HCT116 (cell line): ENCODE results near the gene KCNIP4. TPM values are rescaled to one million over a fixed set of nuclear protein-coding genes. Genes with fewer than 3 reads are reported as not detected.

Experiments used
- ATAC-seq: fragments of 200-7000 bp; cut with Tn5 transposase; 2 replicates; pipeline ENCODE4 v1.9.1; 2020; ENCODE audit warnings: mild to moderate bottlenecking, moderate library complexity
- BruUV-seq: library from RNA; stranded (reverse); fragments of 400-500 nt; replicated peaks from 2 replicates; lab custom pipeline; 2021; lab: Mats Ljungman, UMichigan
- CTCF ChIA-PET: fragments of 300-600 bp; sonication (Branson Sonifier 250); formaldehyde crosslinking; loops from one replicate; lab custom pipeline; 2021; ENCODE audit warnings: antibody characterized with exemption; lab: Charles Lee
- POLR2A ChIA-PET: fragments of 300-600, 350-600 bp; sonication (Branson Sonifier 250); formaldehyde crosslinking; loops from one replicate; lab custom pipeline; 2021; ENCODE audit warnings: antibody characterized with exemption; lab: Charles Lee
- RAD21 ChIA-PET, 2 experiments: fragments of 300-600 bp; sonication (Branson Sonifier 250); formaldehyde crosslinking; loops; one replicate each; lab custom pipeline; 2023; ENCODE audit warnings: low total read pairs in 2 of 2; ENCODE audit not compliant: uncharacterized antibody in 2 of 2, unreplicated experiment in 2 of 2, low non-redundant PET in 1 of 2; lab: Charles Lee
- DNase-seq: peaks from one replicate; pipeline ENCODE4 v3.0.0-alpha.2; 2010; ENCODE audit warnings: low read depth, low spot score
- H2AFZ ChIP-seq: fragments of 200-600 bp; shearing (Covaris generic), sonication (generic); 2 replicates; pipeline ENCODE4 v1.6.1; 2017; ENCODE audit warnings: low read depth, mixed run types, mixed read lengths, antibody characterized with exemption, low read length; ENCODE audit not compliant: poor library complexity, severe bottlenecking
- H3K27ac ChIP-seq: 2 replicates; pipeline ENCODE4 v1.5.1; 2012; ENCODE audit warnings: low read depth, low read length
- H3K27me3 ChIP-seq: fragments of 200-600 bp; sonication (generic); 2 replicates; pipeline ENCODE4 v1.6.1; 2016; ENCODE audit warnings: mixed run types, low read length, mixed read lengths; ENCODE audit not compliant: insufficient read depth
- H3K36me3 ChIP-seq, 2 experiments: fragments of 200-500 bp in 1 of 2; fragments of 200-600 bp in 1 of 2; sonication (Bioruptor generic) in 1 of 2; sonication (generic) in 1 of 2; 2 replicates each; pipeline versions ENCODE4 v1.5.1 to v1.6.1; 2014 to 2016; ENCODE audit warnings: low read length in 2 of 2, inconsistent platforms in 1 of 2, mixed read lengths in 1 of 2, mixed run types in 1 of 2; ENCODE audit not compliant: insufficient read depth in 2 of 2, control insufficient read depth in 1 of 2
- H3K4me1 ChIP-seq, 2 experiments: fragments of 200-600 bp in 1 of 2; sonication (generic) in 1 of 2; 2 replicates each; pipeline versions ENCODE4 v1.5.1 to v1.6.1; 2012 to 2017; ENCODE audit warnings: low read length in 2 of 2, inconsistent platforms in 1 of 2, mild to moderate bottlenecking in 1 of 2, mixed read lengths in 1 of 2, mixed run types in 1 of 2, moderate library complexity in 1 of 2; ENCODE audit not compliant: insufficient read depth in 2 of 2, control insufficient read depth in 1 of 2
- H3K4me2 ChIP-seq: fragments of 200-600 bp; sonication (generic); 2 replicates; pipeline ENCODE4 v1.6.1; 2017; ENCODE audit warnings: mixed run types, low read length, mixed read lengths
- H3K4me3 ChIP-seq, 2 experiments: fragments of 200-600 bp in 1 of 2; sonication (generic) in 1 of 2; replicated peaks in 1 of 2; 2 replicates each; pipeline ENCODE4 v1.5.1; 2011 to 2016; ENCODE audit warnings: low read length in 2 of 2, control low read depth in 1 of 2, low read depth in 1 of 2, mild to moderate bottlenecking in 1 of 2, mixed read lengths in 1 of 2, mixed run types in 1 of 2
- H3K79me2 ChIP-seq: fragments of 200-600 bp; sonication (generic); 2 replicates; pipeline ENCODE4 v1.6.1; 2017; ENCODE audit warnings: mild to moderate bottlenecking, mixed run types, low read length, moderate library complexity, mixed read lengths; ENCODE audit not compliant: insufficient read depth
- H3K9ac ChIP-seq: fragments of 200-600 bp; sonication (generic); 2 replicates; pipeline ENCODE4 v1.6.1; 2016; ENCODE audit warnings: low read length, mixed read lengths
- H3K9me2 ChIP-seq: fragments of 200-600 bp; sonication (generic), shearing (Covaris generic); 2 replicates; pipeline ENCODE4 v1.6.1; 2017; ENCODE audit warnings: mixed run types, mild to moderate bottlenecking, moderate library complexity; ENCODE audit not compliant: insufficient read depth
- H3K9me3 ChIP-seq, 2 experiments: fragments of 200-500 bp in 1 of 2; fragments of 200-600 bp in 1 of 2; sonication (Bioruptor generic) in 1 of 2; sonication (generic) in 1 of 2; 2 replicates each; pipeline ENCODE4 v1.6.1; 2014 to 2017; ENCODE audit warnings: low read length in 2 of 2, mixed read lengths in 2 of 2, inconsistent platforms in 1 of 2, low read depth in 1 of 2, mild to moderate bottlenecking in 1 of 2, mixed run types in 1 of 2, moderate library complexity in 1 of 2; ENCODE audit not compliant: control insufficient read depth in 1 of 2, insufficient read depth in 1 of 2
- H4K20me1 ChIP-seq: fragments of 200-600 bp; sonication (generic), shearing (Covaris generic); 2 replicates; pipeline ENCODE4 v1.6.1; 2017; ENCODE audit warnings: mixed run types, mild to moderate bottlenecking, moderate library complexity; ENCODE audit not compliant: insufficient read depth
- CEBPB ChIP-seq: IDR thresholded peaks from 2 replicates; pipeline ENCODE4 v1.6.1; 2012; ENCODE audit warnings: low read depth
- CTCF ChIP-seq, 3 experiments: fragments of 200-600 bp in 1 of 3; sonication (generic) in 1 of 3; IDR thresholded peaks in 2 of 3; conservative IDR thresholded peaks in 1 of 3; 2 replicates each; pipeline ENCODE4 v1.5.1; 2012 to 2017; ENCODE audit warnings: low read depth in 2 of 3, low read length in 2 of 3, antibody characterized with exemption in 1 of 3, borderline replicate concordance in 1 of 3, control low read depth in 1 of 3, mild to moderate bottlenecking in 1 of 3, mixed read lengths in 1 of 3, mixed run types in 1 of 3, moderate library complexity in 1 of 3; ENCODE audit not compliant: insufficient read depth in 1 of 3
- EGR1 ChIP-seq: IDR thresholded peaks from 2 replicates; pipeline ENCODE4 v1.6.1; 2012; ENCODE audit warnings: low read depth
- FOSL1 ChIP-seq: IDR thresholded peaks from 2 replicates; pipeline ENCODE4 v1.6.1; 2012; ENCODE audit warnings: low read depth
- SRF ChIP-seq: IDR thresholded peaks from 2 replicates; pipeline ENCODE4 v1.6.1; 2012; ENCODE audit warnings: low read depth
- intact Hi-C: fragments of 100-400 bp; cut with micrococcal nuclease; formaldehyde crosslinking; loops from 2 replicates; pipeline ENCODE4 v1.10.0; 2022
- total RNA-seq: library from RNA; stranded (reverse); gene quantifications from one replicate; pipeline ENCODE4 v1.2.1, GENCODE V29; 2021; ENCODE audit not compliant: unreplicated experiment
- TF ChIP-seq, protein P1 (sequence below): IDR thresholded peaks from 2 replicates; pipeline ENCODE4 v1.6.1; 2011; ENCODE audit warnings: mild to moderate bottlenecking, low read length, moderate library complexity; ENCODE audit not compliant: insufficient replicate concordance; ENCODE audit errors: extremely low read depth

KCNIP4 gene
- total RNA-seq, 1 experiment from 2014 or later: not detected

DNA sequence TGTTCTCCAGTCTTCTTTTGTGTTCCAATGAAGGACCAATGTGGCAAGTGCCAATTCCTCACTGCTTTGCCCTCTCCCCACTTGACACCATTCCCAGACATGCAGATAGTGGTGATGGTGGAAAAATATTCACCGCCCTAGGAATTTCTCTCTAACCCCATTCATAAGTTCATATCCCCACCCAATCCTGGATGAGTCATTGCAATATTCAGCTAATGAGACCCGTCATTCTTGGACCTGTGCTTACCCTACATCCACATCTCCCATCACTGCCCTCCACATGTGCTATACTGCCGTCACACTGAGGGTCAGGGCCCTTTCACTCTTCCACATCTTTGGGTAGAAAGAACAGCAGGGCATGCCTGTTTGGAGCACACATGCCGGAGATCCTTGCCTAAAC, 199.2 kb downstream of the KCNIP4 start:
- Histone ChIP-seq H3K9me2 (no peaks in the 10 kb centered on the region), H3K9ac (no peak overlapping the region), H3K36me3 (no peaks in the 10 kb centered on the region), H3K4me2 (no peak overlapping the region), H3K9me3 (no peaks in the 10 kb centered on the region; a peak in 1 of 4 replicates), H3K4me1 (no peaks in the 10 kb centered on the region), H3K27ac (no peak overlapping the region), H3K4me3 (no peak overlapping the region), H3K27me3 (no peaks in the 10 kb centered on the region), H2AFZ (no peak overlapping the region), H3K79me2 (no peaks in the 10 kb centered on the region), H4K20me1 (no peaks in the 10 kb centered on the region; the same call in 1 of the 2 replicates)
- no TSS peak for BruUV-seq
- CTCF ChIA-PET: no interaction called here
- intact Hi-C loops: no loop called here
- TF ChIP-seq, protein P1, sequence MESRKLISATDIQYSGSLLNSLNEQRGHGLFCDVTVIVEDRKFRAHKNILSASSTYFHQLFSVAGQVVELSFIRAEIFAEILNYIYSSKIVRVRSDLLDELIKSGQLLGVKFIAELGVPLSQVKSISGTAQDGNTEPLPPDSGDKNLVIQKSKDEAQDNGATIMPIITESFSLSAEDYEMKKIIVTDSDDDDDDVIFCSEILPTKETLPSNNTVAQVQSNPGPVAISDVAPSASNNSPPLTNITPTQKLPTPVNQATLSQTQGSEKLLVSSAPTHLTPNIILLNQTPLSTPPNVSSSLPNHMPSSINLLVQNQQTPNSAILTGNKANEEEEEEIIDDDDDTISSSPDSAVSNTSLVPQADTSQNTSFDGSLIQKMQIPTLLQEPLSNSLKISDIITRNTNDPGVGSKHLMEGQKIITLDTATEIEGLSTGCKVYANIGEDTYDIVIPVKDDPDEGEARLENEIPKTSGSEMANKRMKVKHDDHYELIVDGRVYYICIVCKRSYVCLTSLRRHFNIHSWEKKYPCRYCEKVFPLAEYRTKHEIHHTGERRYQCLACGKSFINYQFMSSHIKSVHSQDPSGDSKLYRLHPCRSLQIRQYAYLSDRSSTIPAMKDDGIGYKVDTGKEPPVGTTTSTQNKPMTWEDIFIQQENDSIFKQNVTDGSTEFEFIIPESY: no peak
- no peak for TF ChIP-seq CEBPB
- TF ChIP-seq CTCF (IDR thresholded peaks at IDR 0.05 in 2 of 3, conservative IDR thresholded peaks at IDR 0.05 in 1 of 3; ENCODE audit: borderline replicate concordance in 1 of 3, insufficient read depth in 1 of 3, low read depth in 2 of 3, low read length in 2 of 3): no peak
- no peak for TF ChIP-seq SRF
- no peak for TF ChIP-seq EGR1
- TF ChIP-seq FOSL1: no peak
- POLR2A ChIA-PET: no interaction called here
- ATAC-seq: no peak
- DNase-seq: no peak
- RAD21 ChIA-PET: no interaction called here
